H9 (cell line): ENCODE results near the gene HIRA. TPM values are rescaled to one million over a fixed set of nuclear protein-coding genes. Genes with fewer than 3 reads are reported as not detected.
"Not testable (repeated sequence)": the region's sequence is repeated elsewhere in the genome, so short reads cannot be mapped to it uniquely, and the experiment has no call there.

Source experiments
- DNase-seq: peaks from one replicate; pipeline ENCODE4 v3.0.0-alpha.2; 2017
- H2AFZ ChIP-seq: one replicate; pipeline ENCODE4 v1.6.1; 2013; ENCODE audit warnings: mild to moderate bottlenecking, low read length, control low read depth, moderate library complexity
- H2AK5ac ChIP-seq: 2 replicates; pipeline ENCODE4 v1.6.1; 2013; ENCODE audit warnings: low read length, control low read depth, mixed read lengths; ENCODE audit not compliant: insufficient read length
- H2BK120ac ChIP-seq: one replicate; pipeline ENCODE4 v1.6.1; 2013; ENCODE audit warnings: low read depth, mild to moderate bottlenecking, low read length, control low read depth, inconsistent platforms; ENCODE audit not compliant: poor library complexity, severe bottlenecking
- H2BK12ac ChIP-seq: 2 replicates; pipeline ENCODE4 v1.6.1; 2013; ENCODE audit warnings: low read length, control low read depth, mixed read lengths, low read depth; ENCODE audit not compliant: insufficient read length
- H2BK15ac ChIP-seq: 2 replicates; pipeline ENCODE4 v1.6.1; 2013; ENCODE audit warnings: low read depth, low read length, control low read depth
- H2BK20ac ChIP-seq: one replicate; pipeline ENCODE4 v1.6.1; 2013; ENCODE audit warnings: low read depth, mild to moderate bottlenecking, low read length, control low read depth, inconsistent platforms; ENCODE audit not compliant: poor library complexity, severe bottlenecking
- H2BK5ac ChIP-seq: 2 replicates; pipeline ENCODE4 v1.6.1; 2013; ENCODE audit warnings: low read length, control low read depth, mixed read lengths; ENCODE audit not compliant: insufficient read length
- H3K14ac ChIP-seq: 2 replicates; pipeline ENCODE4 v1.6.1; 2013; ENCODE audit warnings: low read length, control low read depth; ENCODE audit not compliant: insufficient read depth
- H3K18ac ChIP-seq: 2 replicates; pipeline ENCODE4 v1.6.1; 2013; ENCODE audit warnings: low read depth, mild to moderate bottlenecking, mixed read lengths, low read length, control low read depth; ENCODE audit not compliant: insufficient read length
- H3K23ac ChIP-seq: 2 replicates; pipeline ENCODE4 v1.6.1; 2013; ENCODE audit warnings: low read length, control low read depth, mixed read lengths, low read depth; ENCODE audit not compliant: insufficient read length
- H3K23me2 ChIP-seq: 2 replicates; pipeline ENCODE4 v1.6.1; 2013; ENCODE audit warnings: low read depth, mild to moderate bottlenecking, mixed read lengths, low read length, control low read depth; ENCODE audit not compliant: insufficient read length, poor library complexity, severe bottlenecking
- H3K27ac ChIP-seq: 2 replicates; pipeline ENCODE4 v1.5.1; 2013; ENCODE audit warnings: low read length, control low read depth, mixed read lengths, low read depth; ENCODE audit not compliant: insufficient read length
- H3K27me3 ChIP-seq: 2 replicates; pipeline ENCODE4 v1.6.1; 2013; ENCODE audit warnings: low read length, control low read depth, inconsistent platforms; ENCODE audit not compliant: insufficient read depth
- H3K4ac ChIP-seq: 2 replicates; pipeline ENCODE4 v1.6.1; 2013; ENCODE audit warnings: low read depth, mild to moderate bottlenecking, control low read depth, inconsistent platforms, low read length, moderate library complexity
- H3K4me1 ChIP-seq: 2 replicates; pipeline ENCODE4 v1.6.1; 2013; ENCODE audit warnings: low read length, control low read depth, inconsistent platforms; ENCODE audit not compliant: insufficient read depth
- H3K4me2 ChIP-seq: 2 replicates; pipeline ENCODE4 v1.6.1; 2013; ENCODE audit warnings: low read length, control low read depth, mixed read lengths; ENCODE audit not compliant: insufficient read length, insufficient read depth
- H3K56ac ChIP-seq: 2 replicates; pipeline ENCODE4 v1.6.1; 2013; ENCODE audit warnings: low read depth, mild to moderate bottlenecking, mixed read lengths, low read length, control low read depth; ENCODE audit not compliant: insufficient read length
- H3K79me1 ChIP-seq: 2 replicates; pipeline ENCODE4 v1.6.1; 2013; ENCODE audit warnings: low read depth, mild to moderate bottlenecking, moderate library complexity, low read length, control low read depth, inconsistent platforms; ENCODE audit not compliant: insufficient read depth, poor library complexity, severe bottlenecking
- H3K79me2 ChIP-seq: 2 replicates; pipeline ENCODE4 v1.6.1; 2013; ENCODE audit warnings: low read length, control low read depth, inconsistent platforms; ENCODE audit not compliant: insufficient read depth
- H3K9ac ChIP-seq: 2 replicates; pipeline ENCODE4 v1.6.1; 2013; ENCODE audit warnings: low read length, control low read depth, mixed read lengths; ENCODE audit not compliant: insufficient read length; ENCODE audit errors: extremely low read depth
- H3K9me3 ChIP-seq: one replicate; pipeline ENCODE4 v1.6.1; 2013; ENCODE audit warnings: low read depth, low read length, inconsistent platforms; ENCODE audit not compliant: control insufficient read depth
- H3T11ph ChIP-seq: one replicate; pipeline ENCODE4 v1.6.1; 2013; ENCODE audit warnings: mild to moderate bottlenecking, low read length, control low read depth, inconsistent platforms
- H4K20me1 ChIP-seq: one replicate; pipeline ENCODE4 v1.6.1; 2013; ENCODE audit not compliant: control insufficient read depth, insufficient read length, insufficient read depth
- H4K5ac ChIP-seq: 2 replicates; pipeline ENCODE4 v1.6.1; 2013; ENCODE audit warnings: low read depth, mild to moderate bottlenecking, mixed read lengths, low read length, control low read depth; ENCODE audit not compliant: insufficient read length
- H4K8ac ChIP-seq: replicated peaks from 2 replicates; pipeline ENCODE4 v1.6.1; 2013; ENCODE audit warnings: low read length, control low read depth, mixed read lengths, low read depth; ENCODE audit not compliant: insufficient read length
- H4K91ac ChIP-seq: 2 replicates; pipeline ENCODE4 v1.6.1; 2013; ENCODE audit warnings: low read depth, mild to moderate bottlenecking, moderate library complexity, mixed read lengths, low read length, control low read depth; ENCODE audit not compliant: insufficient read length
- H3K27ac Mint-ChIP-seq, 3 experiments: 2 replicates in 2 of 3; 3 replicates in 1 of 3; pipeline ENCODE4 v1.8.0; 2020 to 2021; ENCODE audit warnings: mixed read lengths in 3 of 3, mild to moderate bottlenecking in 1 of 3, moderate library complexity in 1 of 3
- H3K27me3 Mint-ChIP-seq: 2 replicates; pipeline ENCODE4 v1.8.0; 2021; ENCODE audit warnings: low read depth, mild to moderate bottlenecking, moderate library complexity, mixed read lengths
- H3K36me3 Mint-ChIP-seq, 3 experiments: 2 replicates in 2 of 3; 3 replicates in 1 of 3; pipeline ENCODE4 v1.8.0; 2020 to 2021; ENCODE audit warnings: low read depth in 3 of 3, mixed read lengths in 3 of 3; ENCODE audit not compliant: insufficient read depth in 1 of 3
- H3K4me1 Mint-ChIP-seq, 2 experiments: 2 replicates each; pipeline ENCODE4 v1.8.0; 2020; ENCODE audit warnings: mixed read lengths in 2 of 2
- H3K4me3 Mint-ChIP-seq, 2 experiments: 2 replicates in 1 of 2; 3 replicates in 1 of 2; pipeline ENCODE4 v1.8.0; 2020 to 2021; ENCODE audit warnings: mild to moderate bottlenecking in 2 of 2, mixed read lengths in 2 of 2, moderate library complexity in 1 of 2
- H3K9me3 Mint-ChIP-seq, 2 experiments: 2 replicates in 1 of 2; 3 replicates in 1 of 2; pipeline ENCODE4 v1.8.0; 2020; ENCODE audit warnings: mild to moderate bottlenecking in 2 of 2, mixed read lengths in 2 of 2, moderate library complexity in 1 of 2
- CTCF ChIP-seq: fragments of 200-600 bp; sonication (generic); conservative IDR thresholded peaks from 3 replicates; pipeline ENCODE4 v1.8.0; 2021; ENCODE audit warnings: antibody characterized with exemption, mild to moderate bottlenecking
- WGBS: extraction: QIAGEN DNeasy Blood & Tissue Kit; methylation state at CpG from one replicate; pipeline ENCODE4 v1.1.7; 2013; ENCODE audit warnings: missing lambda C conversion rate, low lambda C conversion rate, mixed read lengths; ENCODE audit not compliant: insufficient read length; ENCODE audit errors: extremely low coverage; 5-methylcytosine and 5-hydroxymethylcytosine counted together
- total RNA-seq: library from RNA; stranded (reverse); gene quantifications from 2 replicates; pipeline ENCODE4 v1.2.1, GENCODE V29; 2021

HIRA gene
- total RNA-seq, 1 experiment from 2014 or later, result 51.9 TPM

- no peak overlapping the region for H3K4ac ChIP-seq
- no peak overlapping the region for H2AFZ ChIP-seq
- TF ChIP-seq CTCF, result no peak
- H3K9ac ChIP-seq, result no peak overlapping the region
- no peaks in the 10 kb centered on the region for H3K9me3 ChIP-seq
- no peak overlapping the region for H3K4me2 ChIP-seq
- no peaks in the 10 kb centered on the region for H3K23me2 ChIP-seq
- WGBS, result no CpG with 5 or more reads among the region's 2 CpGs
- H2BK12ac ChIP-seq, result no peak overlapping the region
- Mint-ChIP-seq H3K36me3 (no peaks in the 10 kb centered on the region; a peak in 1 of 7 replicates), H3K9me3 (peaks cover 3% of the 10 kb centered on the region in 2 experiments; a peak in 2 of 5 replicates), H3K4me3 (no peak overlapping the region), H3K27ac (no peak overlapping the region), H3K4me1 (no peaks in the 10 kb centered on the region), H3K27me3 (no peaks in the 10 kb centered on the region; the same call in none of the 2 replicates)
- no peak overlapping the region for H2AK5ac ChIP-seq
- H3K79me2 ChIP-seq, result no peaks in the 10 kb centered on the region
- no peak overlapping the region for H3K23ac ChIP-seq
- H3K27me3 ChIP-seq, result no peaks in the 10 kb centered on the region
- no peaks in the 10 kb centered on the region for H3K79me1 ChIP-seq
- H3K14ac ChIP-seq, result no peak overlapping the region
- H3K18ac ChIP-seq, result no peak overlapping the region
- H4K20me1 ChIP-seq, result no peaks in the 10 kb centered on the region
- no peak overlapping the region for H2BK20ac ChIP-seq
- DNase-seq, result no peak
- no peak overlapping the region for H2BK5ac ChIP-seq
- H3K27ac ChIP-seq, result no peak overlapping the region
- no peak overlapping the region for H4K8ac ChIP-seq
- H4K5ac ChIP-seq, result no peak overlapping the region
- H3K4me1 ChIP-seq, result no peaks in the 10 kb centered on the region
- H2BK120ac ChIP-seq, result no peak overlapping the region
- H3T11ph ChIP-seq, result no peak overlapping the region
- H4K91ac ChIP-seq, result no peak overlapping the region
- no peak overlapping the region for H2BK15ac ChIP-seq
- H3K56ac ChIP-seq, result no peak overlapping the region
Measured at GRCh38 chr22:19307872-19308271, 123.7 kb downstream of the HIRA start.

DNA sequence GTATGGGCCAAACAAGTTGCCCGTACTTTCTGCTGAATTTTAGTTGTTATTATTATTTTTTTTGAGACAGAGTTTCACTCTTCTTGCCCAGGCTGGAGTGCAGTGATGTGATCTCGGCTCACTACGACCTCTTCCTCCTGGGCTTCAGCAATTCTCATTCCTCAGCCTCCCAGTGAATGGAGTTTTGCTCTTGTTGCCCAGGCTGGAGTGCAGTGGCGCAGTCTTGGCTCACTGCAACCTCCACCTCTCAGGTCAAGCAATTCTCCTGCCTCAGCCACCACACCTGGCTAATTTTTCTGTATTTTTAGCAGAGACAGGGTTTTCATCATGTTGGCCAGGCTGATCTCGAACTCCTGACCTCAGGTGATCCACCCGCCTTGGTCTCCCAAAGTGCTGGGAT is 125.0 kb downstream of the HIRA start:
- not testable (repeated sequence) for H3K27me3 Mint-ChIP-seq, H2AK5ac ChIP-seq, H3K23me2 ChIP-seq, H4K91ac ChIP-seq, H3K23ac ChIP-seq, H2BK20ac ChIP-seq, H3K27me3 ChIP-seq, H3K4ac ChIP-seq, H3K27ac ChIP-seq, H3K9me3 ChIP-seq, H2BK15ac ChIP-seq, H2BK5ac ChIP-seq, H4K20me1 ChIP-seq, H3K14ac ChIP-seq, H2BK120ac ChIP-seq, H3K79me2 ChIP-seq, H2BK12ac ChIP-seq, DNase-seq, H3T11ph ChIP-seq, H3K18ac ChIP-seq, H3K4me2 ChIP-seq, H3K9ac ChIP-seq, H3K56ac ChIP-seq, H4K8ac ChIP-seq, H3K9me3 Mint-ChIP-seq, H4K5ac ChIP-seq, H3K79me1 ChIP-seq, H3K4me3 Mint-ChIP-seq, H2AFZ ChIP-seq, H3K36me3 Mint-ChIP-seq, H3K4me1 ChIP-seq, H3K27ac Mint-ChIP-seq, H3K4me1 Mint-ChIP-seq
- WGBS, result no CpG with 5 or more reads among the region's 6 CpGs
